HepG2 (cell line): ENCODE data around the gene OSCP1. TPM values are rescaled to one million over a fixed set of nuclear protein-coding genes. Genes with fewer than 3 reads are reported as not detected.

Experiments used
- ATAC-seq: fragments of 200-7000 bp; cut with Tn5 transposase; 3 replicates; pipeline ENCODE4 v1.9.1; 2020; ENCODE audit warnings: mild to moderate bottlenecking, moderate library complexity
- BruUV-seq: library from RNA; stranded (reverse); fragments of 400-500 nt; replicated peaks from 2 replicates; lab custom pipeline; 2021; lab: Mats Ljungman, UMichigan
- CTCF ChIA-PET: fragments of 300-600 bp; formaldehyde crosslinking; extraction: SDS; loops from one replicate; lab custom pipeline; 2021; ENCODE audit warnings: low total read pairs, inconsistent platforms, low intra/inter-chr PET ratio; lab: Yijun Ruan, JAX
- POLR2A ChIA-PET: fragments of 350-600 bp; sonication (Branson Sonifier 250); formaldehyde crosslinking; loops from one replicate; lab custom pipeline; 2020; ENCODE audit warnings: antibody characterized with exemption, inconsistent platforms; lab: Yijun Ruan, JAX
- DNase-seq: peaks from one replicate; pipeline ENCODE4 v3.0.0-alpha.2; 2015; ENCODE audit warnings: low spot score
- FAIRE-seq: peaks from 3 replicates; lab custom pipeline; 2011; peaks lifted over from hg19 to GRCh38; lab: Jason Lieb, UNC
- H2AFZ ChIP-seq: one replicate; pipeline ENCODE4 v1.6.1; 2011; ENCODE audit warnings: low read length, inconsistent platforms
- H3K27ac ChIP-seq: fragments of 300-600 bp; 3 replicates; pipeline ENCODE4 v1.8.0; 2011; ENCODE audit warnings: mixed run types, mild to moderate bottlenecking, mixed read lengths, low read length, inconsistent platforms; ENCODE audit not compliant: insufficient read depth; ENCODE audit errors: extremely low read length
- H3K27me3 ChIP-seq, 2 experiments: fragments of 200-600 bp in 1 of 2; 2 replicates in 1 of 2; 3 replicates in 1 of 2; pipeline versions ENCODE4 v1.6.0 to v1.8.0; 2011; ENCODE audit warnings: low read length in 2 of 2, mild to moderate bottlenecking in 2 of 2, moderate library complexity in 2 of 2, inconsistent platforms in 1 of 2; ENCODE audit not compliant: insufficient read depth in 2 of 2, control insufficient read depth in 1 of 2
- H3K36me3 ChIP-seq, 2 experiments: fragments of 200-600 bp in 1 of 2; replicated peaks in 1 of 2; 2 replicates in 1 of 2; 3 replicates in 1 of 2; pipeline versions ENCODE4 v1.5.1 to v1.8.0; 2011; ENCODE audit warnings: low read length in 2 of 2, inconsistent platforms in 1 of 2; ENCODE audit not compliant: insufficient read depth in 2 of 2, control insufficient read depth in 1 of 2
- H3K4me1 ChIP-seq: 2 replicates; pipeline ENCODE4 v1.5.1; 2012; ENCODE audit warnings: low read length, inconsistent platforms; ENCODE audit not compliant: insufficient read depth
- H3K4me2 ChIP-seq: 2 replicates; pipeline ENCODE4 v1.6.0; 2011; ENCODE audit warnings: low read depth, low read length, inconsistent platforms
- H3K4me3 ChIP-seq, 3 experiments: fragments of 200-600 bp in 1 of 3; sonication (generic), shearing (Covaris generic) in 1 of 3; replicated peaks in 1 of 3; 2 replicates each; pipeline ENCODE4 v1.5.1; 2011 to 2016; ENCODE audit warnings: low read length in 3 of 3, inconsistent platforms in 2 of 3, low read depth in 2 of 3, mild to moderate bottlenecking in 2 of 3, control low read depth in 1 of 3, mixed read lengths in 1 of 3; ENCODE audit not compliant: insufficient read depth in 1 of 3
- H3K79me2 ChIP-seq: one replicate; pipeline ENCODE4 v1.6.1; 2011; ENCODE audit warnings: low read length, inconsistent platforms; ENCODE audit not compliant: insufficient read depth
- H3K9ac ChIP-seq: 2 replicates; pipeline ENCODE4 v1.6.0; 2011; ENCODE audit warnings: mild to moderate bottlenecking, low read depth, low read length, inconsistent platforms; ENCODE audit not compliant: insufficient read depth
- H3K9me3 ChIP-seq: 2 replicates; pipeline ENCODE4 v1.5.1; 2012; ENCODE audit warnings: mild to moderate bottlenecking, low read length
- H4K20me1 ChIP-seq: 2 replicates; pipeline ENCODE4 v1.6.0; 2011; ENCODE audit warnings: inconsistent platforms, mild to moderate bottlenecking, low read length, moderate library complexity; ENCODE audit not compliant: insufficient read depth
- ARNTL ChIP-seq: sonication (generic); formaldehyde crosslinking; IDR thresholded peaks from 2 replicates; pipeline ENCODE4 v1.4.0; 2020; ENCODE audit warnings: mild to moderate bottlenecking, missing genetic modification reagents
- ATF7-NPFF ChIP-seq: sonication (generic); formaldehyde crosslinking; IDR thresholded peaks from 2 replicates; pipeline ENCODE4 v1.8.1; 2023; ENCODE audit warnings: mild to moderate bottlenecking, low read depth, missing genetic modification reagents, moderate library complexity
- CSRNP2 ChIP-seq: sonication (generic); formaldehyde crosslinking; conservative IDR thresholded peaks from 2 replicates; pipeline ENCODE4 v1.8.0; 2022; ENCODE audit warnings: low read depth, missing genetic modification reagents
- E2F2 ChIP-seq: sonication (generic); formaldehyde crosslinking; IDR thresholded peaks from 2 replicates; pipeline ENCODE4 v1.4.0; 2020; ENCODE audit warnings: missing genetic modification reagents, borderline replicate concordance
- HNF4A ChIP-seq: sonication (generic); formaldehyde crosslinking; IDR thresholded peaks from 2 replicates; pipeline ENCODE4 v1.4.0; 2020; ENCODE audit warnings: missing genetic modification reagents
- KMT2A ChIP-seq: sonication (generic); formaldehyde crosslinking; IDR thresholded peaks from 2 replicates; pipeline ENCODE4 v1.4.0; 2020; ENCODE audit warnings: missing genetic modification reagents
- NR1H2 ChIP-seq: sonication (generic); formaldehyde crosslinking; IDR thresholded peaks from 2 replicates; pipeline ENCODE4 v1.8.1; 2022; ENCODE audit warnings: low read depth, missing genetic modification reagents, borderline replicate concordance
- POLR2A ChIP-seq, 2 experiments: IDR thresholded peaks; 2 replicates each; pipeline ENCODE4 v1.6.1; 2011; ENCODE audit warnings: low read depth in 2 of 2, low read length in 2 of 2, mild to moderate bottlenecking in 1 of 2, moderate library complexity in 1 of 2; ENCODE audit not compliant: insufficient read depth in 1 of 2
- SATB2 ChIP-seq: sonication (generic); formaldehyde crosslinking; IDR thresholded peaks from 2 replicates; pipeline ENCODE4 v1.5.0; 2020; ENCODE audit warnings: missing genetic modification reagents
- XBP1 ChIP-seq: sonication (generic); formaldehyde crosslinking; IDR thresholded peaks from 2 replicates; pipeline ENCODE4 v1.5.0; 2020; ENCODE audit warnings: missing genetic modification reagents
- ZBTB7A ChIP-seq: sonication (generic); formaldehyde crosslinking; IDR thresholded peaks from 2 replicates; pipeline ENCODE4 v1.8.0; 2022; ENCODE audit warnings: mild to moderate bottlenecking, missing genetic modification reagents
- ZFYVE20 ChIP-seq: sonication (generic); formaldehyde crosslinking; IDR thresholded peaks from 2 replicates; pipeline ENCODE4 v1.8.0; 2023; ENCODE audit warnings: low read depth, mild to moderate bottlenecking, moderate library complexity, missing genetic modification reagents, borderline replicate concordance
- ZNF253 ChIP-seq: sonication (generic); formaldehyde crosslinking; IDR thresholded peaks from 2 replicates; pipeline ENCODE4 v1.8.0; 2022; ENCODE audit warnings: mild to moderate bottlenecking, missing genetic modification reagents, borderline replicate concordance
- ZNF510 ChIP-seq: sonication (generic); formaldehyde crosslinking; IDR thresholded peaks from 2 replicates; pipeline ENCODE4 v1.4.0; 2020; ENCODE audit warnings: low read depth, mild to moderate bottlenecking, missing genetic modification reagents
- WGBS: methylation state at CpG from one replicate; pipeline ENCODE4 v1.1.6; 2017; ENCODE audit warnings: low lambda C conversion rate; 5-methylcytosine and 5-hydroxymethylcytosine counted together
- in situ Hi-C: cut with HindIII; loops from 2 replicates; pipeline ENCODE4 v1.10.0; 2017; ENCODE audit warnings: low pct_unique_long_range_greater_than_20kb; ENCODE audit not compliant: extremely low pct_ligation_motif_present
- intact Hi-C: fragments of 100-400 bp; cut with micrococcal nuclease; formaldehyde crosslinking; loops from one replicate; pipeline ENCODE4 v1.10.0; 2022; ENCODE audit not compliant: unreplicated experiment
- polyA plus RNA-seq, 8 experiments: library from polyadenylated mRNA; depleted of rRNA in 3 of 8; stranded (reverse) in 7 of 8; unstranded in 1 of 8; fragments of >200 nt; fragmentation: Illumina TruSeq in 4 of 8; extraction: Trizol in 4 of 8; gene quantifications; 2 replicates each; pipeline versions ENCODE4 v1.2.1 to v1.2.3, GENCODE V29; 2011 to 2016; ENCODE audit warnings: low read depth in 4 of 8, missing spikeins in 1 of 8, mixed read lengths in 1 of 8; ENCODE audit not compliant: insufficient read depth in 1 of 8
- total RNA-seq, 5 experiments: library from RNA; depleted of rRNA; stranded (reverse); fragments of >200 nt; fragmentation: Illumina TruSeq; extraction: Trizol; gene quantifications; 2 replicates each; pipeline ENCODE4 v1.2.3, GENCODE V29; 2016; ENCODE audit warnings: low read depth in 1 of 5
- TF ChIP-seq, protein P1 (sequence below): sonication (generic); formaldehyde crosslinking; IDR thresholded peaks from 2 replicates; pipeline ENCODE4 v1.9.0; 2022; ENCODE audit warnings: low read depth, missing genetic modification reagents
- TF ChIP-seq, protein P2 (sequence below): sonication (generic); formaldehyde crosslinking; IDR thresholded peaks from 2 replicates; pipeline ENCODE4 v1.4.0; 2020; ENCODE audit warnings: missing genetic modification reagents

Gene OSCP1
- total and polyA plus RNA-seq, 2 of the 13 experiments (the other 11 are each of a cell fraction or from before 2014, with no cell fraction given): 0.60 to 0.84 TPM

DNA sequence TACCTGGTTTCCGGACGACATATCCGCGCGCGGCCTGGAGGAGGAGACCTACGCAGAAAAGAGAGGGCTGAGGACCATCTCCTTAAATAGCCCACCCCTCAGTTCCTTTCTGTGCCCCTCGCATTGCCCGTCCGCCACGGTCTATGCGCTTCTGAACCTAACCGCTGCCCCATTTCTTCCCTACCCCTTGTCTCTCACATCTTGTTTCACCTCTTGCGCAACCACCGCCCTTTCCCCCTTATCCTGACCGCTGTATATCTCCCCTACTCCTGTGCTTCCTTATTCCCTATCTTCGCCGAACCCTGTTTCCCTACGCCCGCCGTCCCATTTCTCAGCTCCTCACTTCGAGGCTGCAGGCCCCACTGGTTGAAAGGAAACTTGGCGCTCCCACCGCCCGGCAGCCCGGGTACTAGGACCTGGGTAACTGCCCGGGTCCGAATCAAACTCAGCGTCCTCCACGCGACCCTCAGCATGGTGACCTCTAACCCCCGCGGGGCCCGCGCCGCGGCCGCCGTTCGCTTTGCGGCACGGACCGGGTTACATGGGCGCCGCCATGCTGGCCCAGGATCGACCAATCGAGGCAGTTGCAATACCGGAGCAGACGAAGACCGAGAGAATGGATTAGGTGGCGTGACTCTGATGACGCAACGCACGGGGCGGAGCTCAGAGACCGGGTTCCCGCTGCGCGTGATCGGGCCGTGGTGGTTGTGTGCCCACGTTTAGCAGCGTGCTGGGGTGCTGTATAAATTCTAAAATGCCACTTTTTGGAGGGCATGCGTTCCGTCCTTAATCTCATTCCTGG lies 13.8 kb upstream of the OSCP1 start, which contains the start of gene MRPS15 (continued):
- TF ChIP-seq ZFYVE20 (no peak), ZBTB7A (CRISPR knock-in tag) (peak; percentile 82; the same call in 1 of the 2 replicates)

DNA sequence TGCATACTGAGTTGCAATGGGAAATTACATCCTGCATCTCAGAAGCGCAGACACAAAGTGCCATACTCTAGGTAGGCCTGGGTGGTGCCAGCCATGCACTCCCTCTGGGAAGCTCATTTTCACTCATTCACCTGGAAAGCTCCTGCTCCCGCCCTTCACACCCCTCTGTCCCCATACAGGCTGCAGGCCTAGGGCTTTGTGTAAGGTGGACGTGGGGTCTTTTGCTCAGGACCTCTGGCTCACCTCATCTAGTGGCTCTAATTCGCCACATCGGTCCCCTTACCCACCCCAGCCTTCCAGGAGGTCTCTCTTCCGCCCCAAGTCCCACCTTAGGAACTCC lies 13.2 kb upstream of the OSCP1 start:
- Histone ChIP-seq H3K36me3 (peaks cover 16 to 37% of the 10 kb centered on the region in 2 experiments), H3K27me3 (no peaks in the 10 kb centered on the region; a peak in 1 of 5 replicates), H3K4me1 (peaks cover 55% of the 10 kb centered on the region), H3K79me2 (peaks cover 17% of the 10 kb centered on the region), H4K20me1 (no peaks in the 10 kb centered on the region), H3K4me3 (peak overlapping the region; percentile 83 to 91 (median 90)), H3K9me3 (no peaks in the 10 kb centered on the region), H3K4me2 (peak overlapping the region; percentile 92), H3K27ac (peak overlapping the region; percentile 93), H2AFZ (no peak overlapping the region), H3K9ac (peak overlapping the region; percentile 91)
- TF ChIP-seq XBP1 (CRISPR knock-in tag): no peak
- TF ChIP-seq NR1H2 (CRISPR knock-in tag): no peak
- 0 out of 2 replicates have a peak, but pooled peaks have one; percentile 9 for TF ChIP-seq ATF7-NPFF (CRISPR knock-in tag)
- no peak for TF ChIP-seq HNF4A (CRISPR knock-in tag)
- TF ChIP-seq, protein P1, sequence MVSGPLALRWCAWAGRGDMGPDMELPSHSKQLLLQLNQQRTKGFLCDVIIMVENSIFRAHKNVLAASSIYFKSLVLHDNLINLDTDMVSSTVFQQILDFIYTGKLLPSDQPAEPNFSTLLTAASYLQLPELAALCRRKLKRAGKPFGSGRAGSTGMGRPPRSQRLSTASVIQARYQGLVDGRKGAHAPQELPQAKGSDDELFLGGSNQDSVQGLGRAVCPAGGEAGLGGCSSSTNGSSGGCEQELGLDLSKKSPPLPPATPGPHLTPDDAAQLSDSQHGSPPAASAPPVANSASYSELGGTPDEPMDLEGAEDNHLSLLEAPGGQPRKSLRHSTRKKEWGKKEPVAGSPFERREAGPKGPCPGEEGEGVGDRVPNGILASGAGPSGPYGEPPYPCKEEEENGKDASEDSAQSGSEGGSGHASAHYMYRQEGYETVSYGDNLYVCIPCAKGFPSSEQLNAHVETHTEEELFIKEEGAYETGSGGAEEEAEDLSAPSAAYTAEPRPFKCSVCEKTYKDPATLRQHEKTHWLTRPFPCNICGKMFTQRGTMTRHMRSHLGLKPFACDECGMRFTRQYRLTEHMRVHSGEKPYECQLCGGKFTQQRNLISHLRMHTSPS (CRISPR knock-in tag): no peak
- 0 out of 2 replicates have a peak, but pooled peaks have one; percentile 8 for TF ChIP-seq ARNTL
- TF ChIP-seq ZNF253 (CRISPR knock-in tag): 0 out of 2 replicates have a peak, but pooled peaks have one; percentile 2
- TF ChIP-seq CSRNP2: no peak
- TF ChIP-seq POLR2A (IDR thresholded peaks at IDR 0.05; ENCODE audit: insufficient read depth in 1 of 2, low read depth in 2 of 2, low read length in 2 of 2): peak in 1 of 2 experiments; percentile 40; a peak in 2 of 4 replicates
- 0 out of 2 replicates have a peak, but pooled peaks have one; percentile 4 for TF ChIP-seq E2F2
- TF ChIP-seq ZNF510: no peak
- TF ChIP-seq SATB2: no peak
- TF ChIP-seq KMT2A (CRISPR knock-in tag): no peak
- TF ChIP-seq, protein P2, sequence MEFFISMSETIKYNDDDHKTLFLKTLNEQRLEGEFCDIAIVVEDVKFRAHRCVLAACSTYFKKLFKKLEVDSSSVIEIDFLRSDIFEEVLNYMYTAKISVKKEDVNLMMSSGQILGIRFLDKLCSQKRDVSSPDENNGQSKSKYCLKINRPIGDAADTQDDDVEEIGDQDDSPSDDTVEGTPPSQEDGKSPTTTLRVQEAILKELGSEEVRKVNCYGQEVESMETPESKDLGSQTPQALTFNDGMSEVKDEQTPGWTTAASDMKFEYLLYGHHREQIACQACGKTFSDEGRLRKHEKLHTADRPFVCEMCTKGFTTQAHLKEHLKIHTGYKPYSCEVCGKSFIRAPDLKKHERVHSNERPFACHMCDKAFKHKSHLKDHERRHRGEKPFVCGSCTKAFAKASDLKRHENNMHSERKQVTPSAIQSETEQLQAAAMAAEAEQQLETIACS (CRISPR knock-in tag): no peak
- intact Hi-C loops (no loop called here), in situ Hi-C loops (no loop called here)
- no peak for DNase-seq
- WGBS: 6% methylated on average over 5 of the region's 6 CpGs
- FAIRE-seq: no peak
- peak; percentile 43 for ATAC-seq
- CTCF ChIA-PET: no interaction called here
- BruUV-seq: TSS peak; percentile 33
- POLR2A ChIA-PET: interaction anchor here (0.9 to 3.6 kb wide), 13 partner anchors 9 to 1011 kb away, joined by 3 to 48 read pairs (median 4); partner anchors contain the start of genes LSM10, OSCP1 and ZC3H12A
